Gastrocnemius medialis (tissue), 4 donors: ENCODE results near the gene SMG6. TPM values are rescaled to one million over a fixed set of nuclear protein-coding genes. Genes with fewer than 3 reads are reported as not detected.

ENCODE experiments used
- ATAC-seq, 2 donors: fragments of 150-250 bp; one replicate each; pipeline ENCODE4 v1.9.1; 2016
- DNase-seq, 2 donors: peaks; one replicate each; pipeline ENCODE4 v3.0.0-alpha.2; 2019
- H3K27ac ChIP-seq, 4 donors: fragments of 200-600 bp; sonication (generic); 1 replicate in 1 of 4; 2 replicates in 3 of 4; pipeline ENCODE4 v1.5.1; 2016 to 2018; ENCODE audit warnings: mild to moderate bottlenecking in 2 of 4, moderate library complexity in 1 of 4
- H3K27me3 ChIP-seq, 3 donors: fragments of 200-600 bp; sonication (generic) in 2 of 3; 1 replicate in 1 of 3; 2 replicates in 2 of 3; pipeline versions ENCODE4 v1.5.1 to v1.6.0; 2016 to 2019; ENCODE audit warnings: mild to moderate bottlenecking in 1 of 3, moderate library complexity in 1 of 3
- H3K36me3 ChIP-seq, 2 donors: fragments of 200-600 bp; sonication (generic) in 1 of 2; one replicate each; pipeline ENCODE4 v1.5.1; 2017 to 2018
- H3K4me1 ChIP-seq, 2 donors: fragments of 200-600 bp; sonication (generic) in 1 of 2; one replicate each; pipeline ENCODE4 v1.5.1; 2016 to 2017; ENCODE audit warnings: mild to moderate bottlenecking in 2 of 2
- H3K4me3 ChIP-seq, 4 donors: fragments of 200-600 bp; sonication (generic) in 3 of 4; 1 replicate in 1 of 4; 2 replicates in 3 of 4; pipeline ENCODE4 v1.5.1; 2016 to 2019; ENCODE audit warnings: mild to moderate bottlenecking in 2 of 4
- H3K9me3 ChIP-seq, 3 donors: fragments of 200-600 bp; sonication (generic) in 2 of 3; 1 replicate in 1 of 3; 2 replicates in 2 of 3; pipeline ENCODE4 v1.5.1; 2016 to 2019
- CTCF ChIP-seq, 5 experiments: fragments of 450-650 bp in 3 of 5; fragments of 200-600 bp in 2 of 5; sonication (generic) in 2 of 5; IDR thresholded peaks in 4 of 5; conservative IDR thresholded peaks in 1 of 5; 1 replicate in 4 of 5; 2 replicates in 1 of 5; pipeline ENCODE4 v1.5.1; 2016 to 2019; ENCODE audit warnings: antibody characterized with exemption in 5 of 5, mild to moderate bottlenecking in 3 of 5, moderate library complexity in 3 of 5
- POLR2A ChIP-seq, 2 donors: fragments of 450-650 bp; IDR thresholded peaks; one replicate each; pipeline ENCODE4 v1.6.1; 2017; ENCODE audit warnings: antibody characterized with exemption in 2 of 2, mild to moderate bottlenecking in 2 of 2, moderate library complexity in 2 of 2
- in situ Hi-C, 4 donors: fragments of 200-750 bp; cut with MboI; loops; one replicate each; pipeline versions ENCODE4 v1.15.0 to v1.8.0; 2017; ENCODE audit warnings: low sequenced_read_pairs in 4 of 4
- intact Hi-C: fragments of 100-400 bp; cut with DNase I; formaldehyde crosslinking; loops from one replicate; pipeline ENCODE4 v1.15.1; 2023; ENCODE audit warnings: low total_unique reads
- total RNA-seq, 4 donors: library from RNA; depleted of rRNA; stranded (reverse); fragments of >200 nt; gene quantifications; one replicate each; pipeline versions ENCODE4 v1.1.0 to v1.2.3, GENCODE V29; 2016

Gene SMG6
- total RNA-seq, 4 donors from 2014 or later, result 20.5 to 27.8 (median 23.0) TPM

GRCh38 chr17:2057175-2057759 is 246.3 kb downstream of the SMG6 start:
- no peaks in the 10 kb centered on the region for H3K27me3 ChIP-seq
- peak overlapping the region in 1 of 4 donors; percentile 52 for H3K4me3 ChIP-seq
- in situ Hi-C loops, result no loop called here
- H3K4me1 ChIP-seq, result peaks cover 2 to 21% of the 10 kb centered on the region in 2 donors
- H3K36me3 ChIP-seq, result no peaks in the 10 kb centered on the region
- DNase-seq (no peak), ATAC-seq (no peak)
- no peak for TF ChIP-seq POLR2A (IDR thresholded peaks at IDR 0.05)
- H3K27ac ChIP-seq, result peak overlapping the region; percentile 33 to 82 (median 72)
- H3K9me3 ChIP-seq, result no peaks in the 10 kb centered on the region
- intact Hi-C loops, result loop anchor here (5.0 kb wide), 1 partner anchor 35 kb away; no protein-coding TSS in a partner anchor

GRCh38 chr17:2056206-2057174 is 247.1 kb downstream of the SMG6 start:
- Histone ChIP-seq H3K36me3 (no peaks in the 10 kb centered on the region), H3K4me3 (peak overlapping the region; percentile 31 to 52 (median 48)), H3K9me3 (no peaks in the 10 kb centered on the region), H3K27ac (peak overlapping the region; percentile 45 to 82 (median 76)), H3K4me1 (peaks cover 2 to 19% of the 10 kb centered on the region in 2 donors), H3K27me3 (peaks cover 0 to 3% (median 0%) of the 10 kb centered on the region in 3 donors)
- no peak for TF ChIP-seq CTCF (IDR thresholded peaks at IDR 0.05 in 4 of 5, conservative IDR thresholded peaks at IDR 0.05 in 1 of 5)
- TF ChIP-seq POLR2A (IDR thresholded peaks at IDR 0.05), result no peak
- intact Hi-C loops (loop anchor here (5.0 kb wide), 1 partner anchor 36 kb away; no protein-coding TSS in a partner anchor), in situ Hi-C loops (no loop called here)
- DNase-seq (no peak), ATAC-seq (no peak)

GRCh38 chr17:2055292-2056205 is 248.0 kb downstream of the SMG6 start:
- Histone ChIP-seq H3K36me3 (no peaks in the 10 kb centered on the region), H3K9me3 (no peaks in the 10 kb centered on the region), H3K4me1 (peaks cover 2 to 27% of the 10 kb centered on the region in 2 donors), H3K27ac (peak overlapping the region; percentile 70 to 82 (median 76)), H3K27me3 (peaks cover 0 to 12% (median 0%) of the 10 kb centered on the region in 3 donors), H3K4me3 (peak overlapping the region; percentile 52 to 67 (median 64))
- intact Hi-C loops (loop anchor here (2.0 to 5.0 kb wide), 2 partner anchors 37 to 123 kb away; no protein-coding TSS in a partner anchor), in situ Hi-C loops (no loop called here)
- ATAC-seq, result peak; percentile 15 to 28
- TF ChIP-seq CTCF (IDR thresholded peaks at IDR 0.05 in 4 of 5, conservative IDR thresholded peaks at IDR 0.05 in 1 of 5), result no peak
- no peak for TF ChIP-seq POLR2A (IDR thresholded peaks at IDR 0.05)
- DNase-seq, result no peak

DNA sequence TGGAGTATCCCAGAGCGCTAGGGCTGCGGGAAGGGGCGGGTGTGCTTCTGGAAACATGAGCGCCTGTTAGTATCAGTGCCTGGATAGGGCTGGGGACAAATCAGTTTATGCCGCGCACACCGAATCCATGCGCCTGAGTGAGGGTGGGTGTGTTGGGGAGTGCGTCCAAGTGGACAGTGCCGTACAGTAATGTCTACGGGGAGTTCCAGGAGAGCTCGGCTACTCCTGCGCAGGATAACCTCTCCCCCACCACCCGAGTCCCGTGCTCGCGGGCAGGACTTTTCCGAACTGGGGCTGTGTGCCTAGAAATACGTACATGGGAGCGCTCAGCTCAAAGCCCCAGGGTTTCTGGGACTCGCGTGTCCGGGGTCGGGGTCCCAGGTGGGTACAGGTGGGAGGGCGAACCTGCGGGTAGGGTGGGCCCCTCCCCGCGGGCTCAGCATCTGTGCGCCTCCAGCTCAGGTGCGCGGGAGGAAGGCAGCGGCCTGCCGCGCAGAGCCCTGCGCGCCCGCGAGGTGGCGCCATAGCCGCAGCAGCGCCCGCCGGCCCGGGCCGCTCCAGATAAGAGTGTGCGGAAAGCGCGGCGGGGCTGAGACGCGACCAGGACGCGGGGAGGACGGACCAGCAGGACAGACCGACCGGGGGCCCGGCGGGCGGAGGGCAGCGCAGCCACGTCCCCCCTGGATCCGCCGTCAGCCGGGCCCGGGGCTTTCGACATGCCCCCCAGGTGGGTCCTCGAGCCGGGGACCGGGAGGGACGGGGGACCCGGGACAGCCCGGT is 248.9 kb downstream of the SMG6 start, which contains the start of gene HIC1:
TSS of gene HIC1 (plus strand) at position 592 of the 780 bp plus-strand sequence. CDS start 1,588 bp downstream, outside the sequence.
- in situ Hi-C loops, result loop anchor here in 1 of 4 donors (5.0 kb wide), 1 partner anchor 193 kb away; no protein-coding TSS in a partner anchor
- peaks cover 0 to 14% (median 0%) of the 10 kb centered on the region in 3 donors for H3K27me3 ChIP-seq

More for the DNA sequence above, 248.9 kb downstream of the SMG6 start, which contains the start of gene HIC1:
- Histone ChIP-seq H3K9me3 (no peaks in the 10 kb centered on the region), H3K36me3 (no peaks in the 10 kb centered on the region), H3K27ac (peak within 1 kb of the TSS; percentile 70 to 82 (median 76)), H3K4me3 (peak within 1 kb of the TSS; percentile 52 to 67 (median 64)), H3K4me1 (peaks cover 0 to 28% of the 10 kb centered on the region in 2 donors)
- intact Hi-C loops, result loop anchor here (1.0 to 5.0 kb wide), 6 partner anchors 38 to 348 kb away; partner anchors contain the start of genes MNT, SGSM2 and TSR1
- DNase-seq (peak; percentile 52 to 63), ATAC-seq (peak; percentile 53 to 63)
- peak; percentile 78 to 99 (median 98) for TF ChIP-seq CTCF (IDR thresholded peaks at IDR 0.05 in 4 of 5, conservative IDR thresholded peaks at IDR 0.05 in 1 of 5)
- peak; percentile 55 to 71 for TF ChIP-seq POLR2A (IDR thresholded peaks at IDR 0.05)
